Fibroblast of the aortic adventitia (primary cell): ENCODE measurements around the gene MYLK. TPM values are rescaled to one million over a fixed set of nuclear protein-coding genes. Genes with fewer than 3 reads are reported as not detected.

Source experiments
- DNase-seq: peaks from one replicate; pipeline ENCODE4 v3.0.0-alpha.2; 2010; ENCODE audit warnings: low read depth
- H3K4me3 ChIP-seq: 2 replicates; pipeline ENCODE4 v1.5.1; 2011; ENCODE audit warnings: low read depth, mild to moderate bottlenecking, control low read depth, low read length, moderate library complexity
- CTCF ChIP-seq: IDR thresholded peaks from 2 replicates; pipeline ENCODE4 v1.5.1; 2011; ENCODE audit warnings: mild to moderate bottlenecking, low read length, control low read depth, inconsistent platforms; ENCODE audit not compliant: insufficient read depth
- total RNA-seq: library from RNA; depleted of rRNA; stranded (reverse); fragments of >200 nt; gene quantifications from 2 replicates; pipeline ENCODE4 v1.2.3, GENCODE V29; 2012; ENCODE audit warnings: low replicate concordance

The MYLK gene
- total RNA-seq, 1 donor: 74.7 TPM

GRCh38 chr3:123623346-123623880, 260.7 kb downstream of the MYLK start:
- no peak for TF ChIP-seq CTCF
- no peak for DNase-seq
- H3K4me3 ChIP-seq: no peak overlapping the region

GRCh38 chr3:123622766-123623165, 261.4 kb downstream of the MYLK start:
- no peak overlapping the region for H3K4me3 ChIP-seq
- no peak for TF ChIP-seq CTCF
- DNase-seq: no peak

GRCh38 chr3:123621850-123622189, 262.3 kb downstream of the MYLK start:
- H3K4me3 ChIP-seq: no peak overlapping the region
- no peak for TF ChIP-seq CTCF
- DNase-seq: no peak

- DNase-seq: no peak
- no peak overlapping the region for H3K4me3 ChIP-seq
- no peak for TF ChIP-seq CTCF
Observed at GRCh38 chr3:123621186-123621849, 262.8 kb downstream of the MYLK start.

- TF ChIP-seq CTCF: no peak
- DNase-seq: peak; percentile 34
- H3K4me3 ChIP-seq: no peak overlapping the region
Observed at GRCh38 chr3:123620343-123620742, 263.8 kb downstream of the MYLK start.

GRCh38 chr3:123618768-123619484, 265.2 kb downstream of the MYLK start:
- no peak overlapping the region for H3K4me3 ChIP-seq
- peak; percentile 86 for DNase-seq
- no peak for TF ChIP-seq CTCF
